Nucleus accumbens (tissue), 56 donors: ENCODE results near the gene ARL5C.

Experiments
- DNase-seq, 56 donors: peaks; one replicate each; lab custom pipeline; 2025; lab: John Stamatoyannopoulos, UW

ARL5C gene

DNA sequence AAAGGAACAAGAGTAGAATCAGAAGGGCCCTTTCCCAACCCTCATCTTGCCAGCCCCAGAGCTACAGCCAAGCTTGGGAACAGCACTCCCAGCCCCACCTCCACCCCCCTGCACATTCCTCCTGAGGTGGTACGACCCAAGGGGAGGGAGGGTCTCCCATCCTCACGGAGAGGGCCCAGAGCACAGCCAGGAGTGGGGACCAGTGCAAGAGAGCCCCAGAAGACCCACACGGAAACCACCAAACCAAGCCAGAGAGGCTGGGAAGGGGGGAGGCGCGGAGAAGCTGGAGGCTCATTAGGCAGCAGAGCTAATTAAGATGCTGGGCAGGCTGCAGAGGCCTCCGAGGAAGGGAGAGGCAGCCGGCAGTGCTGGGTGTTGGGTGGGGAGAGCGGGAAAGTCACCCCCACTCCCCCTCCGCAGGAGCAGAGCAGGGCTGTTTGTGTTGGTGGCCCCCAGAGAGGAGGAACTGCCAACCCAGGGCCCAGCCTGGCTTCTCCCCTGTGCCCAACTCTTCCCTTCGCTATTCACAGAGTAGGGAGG lies 29.1 kb upstream of the ARL5C start:
- peak in 42 of 56 donors; percentile 17 to 75 (median 52) for DNase-seq

DNA sequence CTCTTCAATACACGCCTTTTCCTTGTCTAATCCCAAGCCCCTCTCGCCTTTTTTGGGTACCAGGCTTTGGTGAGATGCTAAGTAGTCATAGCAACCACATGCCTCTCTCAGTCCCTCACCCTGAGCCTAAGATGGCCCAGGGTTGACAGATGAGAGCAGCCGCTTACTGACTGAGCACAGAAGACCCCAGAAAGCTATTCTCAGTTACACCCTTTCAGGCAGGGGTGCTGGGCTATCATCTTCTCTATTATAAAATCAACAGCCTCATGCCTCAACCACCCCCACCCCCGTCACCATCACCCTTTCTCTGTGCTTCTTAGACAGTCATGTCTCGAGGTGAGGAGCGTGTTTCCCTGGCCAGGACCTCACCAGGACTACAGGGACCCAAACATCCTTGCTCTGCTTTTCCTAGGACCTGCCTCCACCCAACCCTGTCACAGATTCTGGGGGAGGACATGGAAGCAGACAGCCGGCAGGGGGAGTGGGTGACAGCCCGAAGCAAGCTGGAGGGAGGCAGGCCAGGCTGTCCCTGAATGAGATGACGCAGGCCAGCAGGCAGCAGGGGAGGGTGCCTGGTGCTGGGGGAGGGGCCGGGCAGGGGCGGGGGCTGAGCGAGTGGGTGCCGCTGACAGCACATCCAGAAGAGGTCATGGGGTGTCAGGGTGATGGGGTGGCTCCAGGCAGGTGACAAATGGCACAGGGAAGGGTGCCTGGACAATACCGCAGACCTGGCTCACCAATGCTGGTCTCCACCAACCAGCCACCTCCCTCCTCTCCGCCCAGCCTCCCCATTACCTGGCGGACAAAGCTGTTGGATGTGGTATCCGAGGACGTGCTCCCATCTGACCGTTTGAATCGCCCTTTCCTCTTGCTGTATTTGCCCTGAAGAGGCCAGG lies 28.4 kb upstream of the ARL5C start:
- peak in 53 of 56 donors; percentile 18 to 84 (median 60) for DNase-seq

DNA sequence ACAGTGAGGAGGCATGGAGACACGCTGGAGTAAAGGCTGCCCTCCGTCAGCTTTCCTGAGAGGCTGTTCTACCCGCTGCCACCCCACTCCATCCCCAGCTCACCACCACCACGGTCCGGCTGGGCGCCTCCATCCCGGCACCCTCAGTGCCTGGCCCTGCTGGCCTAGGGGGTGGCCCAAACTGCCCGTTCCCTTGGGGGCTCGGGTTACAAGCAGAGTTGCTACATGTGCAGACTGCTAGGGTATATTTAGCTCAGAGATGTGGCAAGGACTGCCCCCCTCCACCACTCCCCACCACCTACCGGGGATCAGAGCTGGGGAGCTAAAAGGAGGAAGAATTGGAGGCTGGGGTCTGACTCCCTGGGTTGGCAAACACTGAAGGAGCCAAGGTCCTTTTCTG lies 27.4 kb upstream of the ARL5C start:
- DNase-seq, result no peak

DNA sequence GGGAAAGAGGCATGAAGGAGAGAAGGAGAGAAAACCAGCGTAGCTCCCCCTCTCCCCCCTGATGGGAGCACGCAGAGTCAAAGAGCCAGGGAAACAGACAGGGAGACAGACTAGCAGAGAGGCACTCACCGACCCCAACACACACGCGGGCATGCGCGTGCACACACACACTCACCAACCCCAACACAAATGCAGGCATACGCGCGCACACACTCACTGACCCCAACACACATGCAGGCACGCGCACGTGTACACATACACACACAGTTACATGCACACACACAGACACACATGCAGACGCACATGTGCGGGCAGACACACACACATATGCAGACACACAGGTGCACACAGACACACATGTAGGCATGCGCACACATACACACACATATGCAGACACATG lies 26.9 kb upstream of the ARL5C start:
- no peak for DNase-seq

DNA sequence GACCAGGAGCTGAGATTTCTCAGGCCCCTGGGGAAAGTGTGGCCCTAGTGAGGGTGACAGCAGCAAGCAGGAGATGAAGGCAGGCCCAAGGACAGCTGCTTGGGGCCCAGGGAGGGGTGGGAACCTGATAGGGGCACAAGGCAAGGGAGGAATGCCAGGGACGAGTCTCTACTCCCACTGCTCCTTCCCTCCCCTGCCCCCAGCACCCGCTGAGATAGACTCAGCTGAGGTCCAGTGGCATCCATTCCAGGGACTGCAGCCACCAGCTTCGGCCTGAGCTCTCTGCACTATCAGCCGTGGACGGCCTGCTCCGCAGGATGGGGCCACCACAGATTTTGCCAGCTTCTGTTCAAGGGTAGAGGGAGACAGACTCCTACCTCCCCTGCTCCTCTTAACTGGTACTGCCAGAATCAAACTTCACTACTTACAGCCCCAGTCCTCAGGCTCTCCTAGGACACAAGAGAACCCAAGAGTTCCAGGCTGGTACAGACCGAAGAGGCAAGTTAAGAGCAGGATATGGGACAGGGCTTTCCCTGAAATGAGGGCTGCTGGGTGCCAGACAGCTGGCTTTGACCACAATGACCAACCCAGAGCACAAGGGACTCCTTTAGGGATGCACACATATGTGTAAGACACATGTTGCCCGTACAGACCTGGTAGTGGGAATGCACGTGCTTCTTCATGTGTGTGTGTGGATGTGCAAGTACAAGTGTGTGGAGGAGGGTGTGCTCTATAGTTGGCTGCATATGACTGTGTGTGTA lies 26.0 kb upstream of the ARL5C start:
- no peak for DNase-seq

DNA sequence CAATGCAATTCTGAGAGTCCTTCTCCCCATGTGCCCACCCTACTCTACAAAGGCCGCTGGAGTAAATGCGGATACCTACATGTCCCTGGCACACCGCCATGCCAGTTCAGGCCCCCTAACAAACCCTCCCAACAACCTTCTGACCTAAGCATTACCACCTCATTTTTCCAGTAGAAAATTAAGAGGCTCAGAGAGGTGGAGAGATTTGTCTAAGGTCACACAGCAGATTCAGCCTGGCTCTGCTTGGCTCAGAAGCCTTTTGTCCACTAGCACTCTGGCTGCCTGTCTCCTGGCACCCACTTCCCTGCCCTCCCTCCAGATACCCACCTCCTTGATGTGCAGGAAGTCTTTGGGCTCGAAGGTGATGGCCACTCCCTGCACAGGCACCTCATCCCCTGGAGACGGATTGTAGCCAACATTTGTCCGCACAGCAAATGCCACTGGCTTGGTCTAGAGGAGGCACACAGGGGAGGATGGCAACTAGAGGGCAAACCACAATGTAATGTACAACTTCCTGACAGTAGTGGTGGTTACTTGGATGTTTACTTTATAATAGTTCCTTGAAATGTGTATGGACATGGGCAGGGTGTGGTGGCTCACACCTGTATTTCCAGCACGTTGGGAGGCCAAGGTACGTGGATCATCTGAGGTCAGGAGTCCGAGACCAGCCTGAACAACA lies 21.3 kb upstream of the ARL5C start:
- no peak for DNase-seq

DNA sequence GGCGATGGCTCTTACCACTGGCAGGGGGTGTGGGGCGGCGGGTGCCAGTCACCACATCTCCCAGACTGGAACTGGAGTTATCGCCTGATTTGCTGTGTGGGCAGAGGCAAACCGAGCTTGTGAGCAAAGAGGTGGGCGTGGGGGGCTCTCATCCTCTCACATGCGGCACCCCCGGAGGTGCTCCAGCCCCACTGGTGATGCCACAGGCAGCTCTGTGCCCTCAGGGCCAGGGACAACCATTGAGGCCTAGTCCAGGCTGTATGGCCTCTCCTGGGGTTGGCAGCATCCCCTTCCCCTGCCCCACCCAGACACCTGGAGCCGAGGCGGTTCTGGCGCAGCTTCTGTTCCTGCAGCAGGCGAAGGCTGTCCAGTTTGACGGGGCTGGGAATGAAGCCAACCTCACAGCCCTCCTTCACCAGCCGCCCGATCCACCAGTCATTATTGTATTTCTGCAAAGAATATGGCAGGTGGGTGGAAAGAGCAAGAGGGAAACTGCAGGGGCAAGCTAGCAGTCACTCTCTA lies 20.6 kb upstream of the ARL5C start:
- no peak for DNase-seq

DNA sequence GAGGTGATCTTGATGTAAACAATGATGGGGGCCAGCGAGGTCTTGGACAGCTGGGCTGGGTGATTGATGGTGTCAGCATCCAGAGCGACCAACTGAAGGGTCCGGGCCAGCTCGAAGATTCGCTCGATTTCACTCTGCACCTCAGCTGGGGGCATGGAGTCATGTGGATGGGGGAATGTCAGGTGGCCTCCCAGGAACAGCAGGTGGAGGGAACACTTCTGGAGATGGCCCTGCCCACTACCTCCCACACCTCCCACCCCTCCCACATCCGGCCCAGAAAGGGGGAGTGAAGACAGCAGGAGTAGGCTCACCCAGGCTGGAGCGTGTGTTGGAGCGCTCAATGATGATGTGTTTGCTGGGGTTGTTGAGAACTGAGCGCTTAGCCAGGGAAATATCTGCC lies 17.8 kb upstream of the ARL5C start:
- no peak for DNase-seq

DNA sequence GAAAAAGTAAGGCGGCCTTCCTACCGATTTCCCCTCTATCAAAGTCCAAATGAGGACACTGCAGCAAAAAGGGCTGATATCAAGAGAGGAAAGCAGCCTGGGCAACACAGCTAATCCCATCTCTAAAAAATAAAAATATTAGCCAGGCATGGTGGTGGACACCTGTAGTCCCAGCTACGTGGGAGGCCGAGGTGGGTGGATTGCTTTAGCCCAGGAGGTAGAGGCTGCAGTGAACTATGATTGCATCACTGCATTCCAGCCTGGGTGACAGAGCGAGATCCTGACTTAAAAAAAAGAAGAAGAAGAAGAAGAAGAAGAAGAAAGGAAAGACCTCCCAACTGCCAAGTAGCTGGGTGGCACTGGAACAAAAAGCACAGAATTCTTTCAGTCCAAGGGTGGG lies 17.1 kb upstream of the ARL5C start:
- DNase-seq, result no peak

DNA sequence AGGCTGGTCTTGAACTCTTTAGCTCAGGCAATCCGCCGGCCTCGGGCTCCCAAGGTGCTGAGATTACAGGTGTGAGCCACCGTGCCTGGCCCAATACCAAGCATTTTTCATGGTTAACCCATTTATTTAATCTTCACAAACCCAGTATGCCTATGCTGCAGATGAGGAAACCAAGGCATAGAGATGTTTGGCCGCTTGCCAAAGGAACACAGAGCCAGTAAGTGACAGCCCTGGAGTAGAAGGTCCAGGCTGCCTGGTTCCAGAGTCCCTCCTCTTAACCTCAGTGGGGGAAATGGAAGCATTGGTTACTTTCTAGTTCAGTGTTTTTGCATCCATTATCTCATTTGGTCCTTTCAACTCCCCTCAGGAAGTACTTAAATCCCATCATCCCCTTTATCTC lies 15.3 kb upstream of the ARL5C start:
- no peak for DNase-seq

DNA sequence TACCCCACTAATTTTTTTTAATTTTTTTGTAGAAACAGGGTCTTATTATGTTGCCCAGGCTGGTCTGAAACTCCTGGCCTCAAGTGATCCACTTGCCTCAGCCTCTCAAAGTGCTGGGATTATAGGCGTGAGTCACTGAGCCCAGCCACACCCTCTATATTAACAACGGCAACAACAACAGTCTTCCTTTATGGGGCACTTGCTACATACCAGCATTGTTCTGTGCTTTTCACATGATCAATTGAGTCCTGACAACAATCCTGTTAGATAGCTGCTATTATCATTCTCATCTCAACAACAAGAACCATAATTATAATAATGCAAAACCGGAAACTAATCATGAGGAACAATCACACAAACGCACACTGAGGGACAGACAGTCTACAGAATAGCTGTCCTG lies 12.6 kb upstream of the ARL5C start:
- no peak for DNase-seq

DNA sequence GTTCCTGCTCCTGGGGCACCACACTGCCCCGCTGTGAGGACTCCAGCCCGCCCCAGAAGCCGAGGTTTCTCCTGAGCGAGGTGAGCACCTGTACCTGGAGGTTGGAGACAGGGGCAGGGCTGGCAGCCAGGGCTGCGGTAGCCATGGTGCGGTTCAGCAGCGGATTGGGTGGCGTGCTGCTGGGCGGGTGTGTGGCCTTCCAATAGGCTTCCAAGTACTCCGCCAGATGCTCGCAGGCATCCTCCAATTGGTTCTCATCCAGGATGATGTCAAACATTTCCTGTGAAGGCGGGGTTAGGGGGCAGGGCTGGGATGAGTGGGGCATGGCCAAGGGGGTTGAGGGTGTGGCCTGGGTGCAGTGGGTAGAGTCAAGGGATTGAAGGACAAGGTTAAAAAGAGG lies 11.3 kb upstream of the ARL5C start:
- DNase-seq, result no peak

DNA sequence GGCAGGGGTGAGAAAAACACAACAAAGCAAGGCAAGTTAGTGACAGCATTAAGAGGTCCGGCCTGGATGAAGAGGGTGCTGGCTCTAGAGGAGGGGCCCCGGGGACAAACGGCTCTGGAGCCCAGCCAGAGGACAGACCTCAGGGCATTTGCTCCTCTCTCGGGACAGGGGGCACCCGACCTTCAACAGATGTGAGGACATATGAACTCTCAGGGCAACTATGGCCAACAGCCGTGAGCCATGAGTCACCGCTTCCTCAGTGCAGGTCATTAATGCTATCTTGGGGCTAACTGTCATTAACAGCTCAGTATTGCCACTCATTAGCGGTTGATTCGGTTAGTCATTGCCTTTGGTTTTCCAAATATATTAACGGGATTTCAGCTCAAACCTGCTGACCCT lies 9.7 kb upstream of the ARL5C start:
- no peak for DNase-seq

DNA sequence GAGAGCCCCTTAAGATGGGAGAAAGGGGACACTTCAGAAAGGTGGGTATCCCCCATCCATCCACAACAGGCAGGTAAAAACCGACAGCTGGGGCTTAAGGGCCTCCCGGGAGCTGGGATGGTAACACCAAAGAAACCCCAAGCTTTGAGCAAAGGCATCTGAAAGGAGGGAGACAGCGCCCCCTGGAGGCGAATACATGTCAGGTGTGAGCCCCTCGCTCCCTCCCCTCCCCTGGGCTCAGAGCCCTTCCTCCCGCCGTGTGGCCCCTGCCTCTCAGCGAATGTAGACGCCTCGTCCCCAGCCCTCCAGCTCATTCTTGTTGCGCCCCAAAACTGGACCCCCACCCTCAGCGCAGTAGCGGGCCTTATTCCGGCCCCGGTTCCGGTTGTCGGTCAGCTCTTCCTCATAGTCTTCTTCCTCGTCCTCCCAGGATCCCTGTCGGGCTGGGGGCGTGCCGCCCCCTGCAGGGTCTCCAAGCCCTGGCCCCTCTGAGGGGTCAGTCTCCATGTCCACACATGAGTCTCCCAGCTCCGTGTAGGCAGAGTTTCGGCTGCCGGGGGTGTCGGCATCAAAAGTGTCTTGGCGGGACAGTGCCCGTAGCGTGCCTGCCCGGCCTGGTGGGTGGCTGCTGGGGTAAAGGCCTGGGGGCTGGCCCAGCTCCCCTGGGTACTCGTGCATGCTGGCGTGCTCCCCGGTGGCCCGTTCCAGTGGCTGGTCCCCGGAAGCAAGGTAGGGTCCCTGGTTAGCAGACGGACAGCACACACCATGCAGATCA lies 9.1 kb upstream of the ARL5C start:
- DNase-seq, result peak in 38 of 56 donors; percentile 5 to 86 (median 41)

DNA sequence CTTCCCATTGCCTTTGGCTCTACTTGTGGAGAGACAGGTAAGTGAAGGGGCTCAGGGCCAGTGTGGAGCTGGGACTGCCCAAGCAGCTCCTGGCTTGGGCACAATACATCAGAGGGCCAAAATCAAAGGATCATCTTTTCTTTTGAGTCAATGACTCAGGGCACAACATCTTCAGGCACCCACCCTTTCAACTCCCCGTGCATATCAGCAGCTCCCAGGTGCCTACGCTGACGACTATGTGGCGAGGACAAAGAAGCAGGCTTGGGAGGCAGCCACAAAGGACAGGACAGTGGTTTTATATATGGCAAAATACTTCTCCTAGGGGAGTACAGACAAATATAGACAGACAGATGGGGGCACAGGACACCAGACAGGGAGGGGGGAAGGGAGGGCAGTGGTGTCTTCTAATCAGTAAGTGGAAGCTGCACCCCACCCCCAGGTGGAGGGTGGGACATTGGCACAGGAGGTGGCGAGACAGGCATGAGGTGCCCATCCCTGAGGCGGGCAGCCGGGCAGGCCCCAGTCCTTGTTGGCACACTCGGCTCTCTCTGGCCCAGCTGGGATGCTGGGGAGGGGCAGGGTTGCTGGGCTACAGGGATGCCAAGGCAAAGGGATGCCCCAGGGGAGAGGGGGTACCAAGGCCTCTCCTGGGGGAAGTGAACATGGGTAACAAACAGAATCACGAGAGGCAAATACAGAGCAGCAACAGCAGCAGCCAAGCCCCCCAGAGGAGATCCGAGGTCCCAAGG lies 7.7 kb upstream of the ARL5C start:
- peak in 2 of 56 donors; percentile 21 to 50 for DNase-seq

DNA sequence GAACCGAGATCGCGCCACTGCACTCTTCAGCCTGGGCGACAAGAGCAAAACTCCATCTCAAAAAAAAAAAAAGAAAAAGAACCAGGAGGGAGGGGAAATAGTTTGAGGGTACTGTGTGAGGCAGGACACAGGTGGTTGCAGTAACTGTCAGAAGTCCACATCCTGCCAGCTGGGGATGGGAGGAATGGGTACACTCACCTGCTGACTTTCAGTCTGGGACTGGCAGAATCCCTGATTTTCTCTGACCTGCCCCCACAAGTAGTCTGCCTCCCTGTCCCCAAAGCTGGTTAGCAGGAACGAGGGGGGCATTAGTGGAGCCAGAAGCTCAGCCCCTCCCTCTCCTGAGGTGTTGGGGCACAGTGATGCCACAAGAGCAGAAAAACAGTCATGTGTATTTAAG lies 7.1 kb upstream of the ARL5C start:
- DNase-seq, result no peak

DNA sequence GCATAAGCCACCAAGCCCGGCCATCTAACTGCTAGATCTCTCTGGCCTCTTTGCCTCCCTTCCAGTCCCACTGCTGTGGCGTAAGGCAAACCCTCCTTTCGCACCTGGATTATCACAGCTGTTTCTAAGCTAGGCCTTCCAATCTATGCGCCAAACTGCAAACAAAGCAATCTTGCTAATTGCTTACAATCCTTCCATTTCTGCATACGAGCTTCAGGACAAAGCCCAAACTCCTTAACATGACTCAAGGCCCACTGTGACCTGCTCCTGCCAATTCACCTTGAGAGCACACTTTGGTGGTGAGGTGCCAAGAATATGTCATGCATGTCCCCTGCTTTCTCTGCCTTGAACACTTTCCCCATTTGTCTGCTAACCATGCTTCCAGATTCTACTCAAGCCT lies 6.0 kb upstream of the ARL5C start:
- DNase-seq, result no peak

DNA sequence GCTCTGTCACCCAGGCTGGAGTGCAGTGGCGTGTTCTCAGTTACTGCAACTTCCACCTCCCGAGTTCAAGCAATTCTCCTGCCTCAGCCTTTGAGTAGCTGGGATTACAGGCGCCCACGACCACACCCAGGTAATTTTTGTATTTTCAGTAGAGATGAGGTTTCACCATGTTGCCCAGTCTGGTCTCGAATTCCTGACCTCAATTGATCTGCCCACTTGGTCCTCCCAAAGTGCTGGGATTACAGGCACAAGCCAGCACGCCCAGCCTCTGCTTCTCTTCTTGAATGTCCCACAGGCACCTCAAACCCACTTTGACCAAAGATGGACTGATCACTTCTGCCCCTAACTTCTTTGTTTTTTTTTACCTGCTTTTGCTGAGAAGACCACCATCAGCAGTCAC lies 4.6 kb upstream of the ARL5C start:
- no peak for DNase-seq

DNA sequence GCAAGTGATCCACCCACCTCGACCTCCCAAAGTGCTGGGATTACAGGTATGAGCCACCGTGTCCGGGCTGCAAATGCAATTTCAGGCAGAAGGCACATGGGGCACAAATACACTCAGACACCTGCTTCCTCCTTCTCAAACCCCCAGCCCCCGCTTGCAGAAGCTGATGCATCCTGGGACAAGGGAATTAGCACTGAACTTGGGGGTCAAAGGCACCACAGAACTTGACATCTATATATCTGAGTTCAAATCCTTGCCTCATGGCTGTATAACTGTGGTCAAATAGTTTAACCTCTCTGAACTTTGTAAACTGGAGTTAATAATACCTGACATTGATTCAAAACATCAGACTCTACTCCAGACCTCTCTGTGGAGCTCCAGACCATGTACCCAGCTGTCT lies 4.1 kb upstream of the ARL5C start:
- DNase-seq, result no peak
